ENCODE measurements around the gene SUGCT.

Gene SUGCT

DNA sequence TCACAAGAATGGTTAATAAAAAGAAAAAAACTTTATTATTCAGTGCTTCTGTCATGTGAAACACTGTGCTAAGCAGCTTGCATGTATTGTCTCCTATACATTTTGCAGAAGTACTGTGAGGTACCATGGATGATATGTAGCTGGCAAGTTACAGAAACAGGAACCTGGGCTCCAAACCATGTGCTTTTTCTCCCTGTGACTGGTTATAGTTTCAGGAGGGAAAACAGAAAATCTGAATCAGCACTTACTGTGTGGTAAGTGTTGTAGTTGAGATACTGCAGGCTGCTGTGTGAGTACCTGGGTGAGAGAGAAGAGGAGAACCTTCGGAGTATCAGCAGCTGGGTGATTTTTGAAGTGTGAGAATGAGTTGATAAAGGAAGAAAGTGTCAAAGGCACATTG, 285.0 kb downstream of the SUGCT start:
- DNase-seq = no peak

GRCh38 chr7:40421433-40421832, 286.6 kb downstream of the SUGCT start:
- no peak for DNase-seq

DNA sequence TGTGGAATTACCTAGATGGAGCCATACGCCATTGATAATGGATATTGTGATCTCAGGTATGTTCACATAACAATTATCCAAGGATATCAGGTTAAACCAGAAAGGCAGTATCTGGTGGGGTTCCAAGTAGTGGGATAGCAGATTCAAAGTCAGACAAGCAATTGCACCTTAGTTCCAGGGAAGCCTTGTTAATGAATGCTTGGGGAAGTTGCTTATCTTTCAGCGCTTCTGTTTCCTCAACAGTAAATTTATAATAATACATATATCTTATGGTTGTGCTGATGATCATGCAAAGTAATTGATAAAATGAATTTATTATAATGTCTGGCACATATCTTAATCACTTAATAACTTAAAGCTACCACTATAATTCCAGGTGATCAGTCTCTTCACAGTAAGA, 290.9 kb downstream of the SUGCT start:
- DNase-seq = no peak

- no peak for DNase-seq
Observed at GRCh38 chr7:40428421-40428820, 293.6 kb downstream of the SUGCT start.

- no peak for DNase-seq
Observed at GRCh38 chr7:40429826-40430225, 295.0 kb downstream of the SUGCT start.

DNA sequence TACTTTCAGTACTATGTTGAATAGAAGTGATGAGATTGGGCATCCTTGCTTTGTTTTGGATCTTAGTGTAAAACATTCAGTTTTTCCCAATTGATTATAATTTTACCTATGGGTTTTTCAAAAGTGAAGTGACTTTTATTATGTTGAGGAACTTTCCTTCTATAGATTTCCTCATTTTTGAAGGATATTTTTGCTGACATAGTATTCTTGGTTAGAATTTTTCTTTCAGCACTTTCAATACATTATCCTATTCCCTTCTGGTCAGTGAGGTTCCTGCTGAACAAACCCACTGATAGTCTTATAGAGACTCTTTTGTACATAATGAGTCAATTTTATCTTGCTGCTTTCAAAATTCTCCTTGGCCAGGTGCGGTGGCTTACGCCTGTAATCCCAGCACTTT, 297.2 kb downstream of the SUGCT start:
- DNase-seq = no peak

DNA sequence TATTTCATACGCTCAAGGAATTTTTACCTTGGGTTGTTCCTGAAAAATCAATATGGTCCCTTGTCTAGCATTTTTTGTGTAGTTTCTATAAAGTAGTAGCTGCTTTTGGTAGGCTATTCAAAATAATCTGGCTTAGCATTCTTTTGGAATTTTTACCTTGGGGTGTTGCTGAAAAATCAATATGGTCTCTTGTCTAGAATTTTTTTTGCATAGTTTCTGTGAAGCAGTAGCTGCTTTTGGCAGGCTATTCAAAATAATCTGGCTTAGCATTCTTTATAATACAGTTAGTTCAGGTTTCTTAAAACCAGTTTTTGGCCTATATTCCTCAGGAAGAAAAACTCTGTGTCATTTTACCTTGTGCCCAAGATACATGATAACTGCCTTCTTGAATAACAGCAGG, 301.9 kb downstream of the SUGCT start:
- DNase-seq = no peak

DNA sequence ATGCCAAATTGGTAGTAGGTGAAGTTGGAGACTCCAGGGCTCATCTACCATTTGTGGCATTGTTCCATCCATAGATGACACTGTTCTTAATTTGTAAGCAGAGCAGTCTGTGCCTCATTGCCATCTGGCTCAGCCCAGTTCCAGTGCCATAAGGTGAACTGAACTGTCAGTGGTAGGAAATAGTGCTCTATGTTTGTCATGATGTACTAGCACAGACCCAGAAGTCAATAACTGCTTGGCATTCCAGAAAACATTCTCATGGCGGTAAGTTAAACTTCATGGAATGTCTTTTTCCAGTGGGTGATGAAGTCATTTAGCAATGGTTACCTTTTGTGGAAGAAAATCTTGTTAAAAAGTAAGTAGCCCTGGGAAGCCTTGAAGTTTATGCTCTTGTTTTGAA, 302.7 kb downstream of the SUGCT start:
- DNase-seq = no peak

DNA sequence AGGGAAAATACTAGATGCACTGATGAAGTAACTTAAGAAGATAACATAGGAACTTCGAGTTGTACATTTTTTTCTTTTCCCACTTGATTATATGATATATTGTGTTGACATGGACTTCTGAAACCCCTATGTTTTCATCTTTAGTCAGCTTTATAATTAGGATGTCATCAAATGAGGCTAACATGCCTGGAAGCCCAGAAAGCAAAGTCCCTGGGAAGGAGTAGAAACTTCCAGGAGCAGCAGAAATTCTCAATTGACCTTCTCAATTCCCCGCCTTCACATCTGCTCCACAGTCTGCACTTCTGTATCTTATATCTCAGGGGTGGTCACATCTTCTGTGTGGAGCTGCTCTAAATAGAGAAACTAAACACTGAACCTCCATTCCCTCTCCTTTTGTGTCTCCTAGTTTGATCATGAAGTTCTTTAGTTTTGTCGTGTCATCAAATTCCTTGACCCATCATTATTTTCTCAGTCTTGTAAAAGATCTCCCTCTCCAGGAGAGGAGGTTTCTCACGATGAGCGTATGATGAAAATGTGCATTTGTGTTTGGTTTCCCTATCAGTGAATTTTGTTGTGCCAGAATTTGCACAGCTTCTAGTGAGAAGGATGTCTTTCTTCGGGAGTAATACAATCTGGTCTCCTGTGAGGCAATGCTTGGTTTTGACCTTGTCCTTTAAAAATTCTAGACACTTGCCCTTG, 303.3 kb downstream of the SUGCT start:
- no peak for DNase-seq

GRCh38 chr7:40439686-40440085, 304.9 kb downstream of the SUGCT start:
- no peak for DNase-seq

DNA sequence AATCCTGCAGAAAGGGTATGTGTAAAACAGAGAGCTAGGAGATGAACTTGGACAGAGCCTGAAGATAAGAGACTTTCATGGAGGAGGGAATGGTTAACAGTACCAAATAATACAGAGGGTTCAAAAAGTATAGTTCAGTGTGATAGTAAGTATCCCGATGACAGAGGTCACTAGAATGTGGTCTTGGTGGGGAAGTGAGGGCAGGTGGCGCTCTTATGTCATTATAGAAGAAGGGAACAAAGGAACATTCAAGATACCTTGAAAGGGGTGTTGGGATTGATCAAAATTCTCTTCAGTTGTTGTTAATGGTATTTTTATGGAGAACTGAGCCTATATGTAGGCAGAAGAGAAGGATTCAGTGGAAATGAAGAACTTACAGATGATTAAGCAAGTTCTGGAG, 312.5 kb downstream of the SUGCT start:
- DNase-seq = no peak

DNA sequence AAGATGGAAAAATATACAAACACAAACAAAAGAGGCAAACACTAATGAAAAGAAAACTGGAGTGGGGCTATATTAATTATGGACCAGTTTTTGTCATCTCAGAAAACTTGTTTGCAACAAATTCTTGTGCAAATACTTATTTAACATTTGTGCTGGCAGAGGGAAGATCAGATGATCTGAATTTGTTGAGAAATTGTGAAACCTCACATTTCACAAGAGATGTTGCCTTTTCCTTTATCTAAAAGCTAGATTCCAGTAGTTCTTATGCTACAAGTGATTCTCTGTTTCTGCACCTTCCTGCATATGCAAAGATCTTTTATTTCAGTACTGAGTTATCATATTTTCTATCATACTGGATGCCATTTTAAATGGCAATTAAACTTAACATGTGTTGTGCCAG, 320.7 kb downstream of the SUGCT start:
- DNase-seq = no peak

GRCh38 chr7:40457776-40458480, 323.1 kb downstream of the SUGCT start:
- DNase-seq = no peak

GRCh38 chr7:40463446-40463845, 328.6 kb downstream of the SUGCT start:
- DNase-seq = no peak

DNA sequence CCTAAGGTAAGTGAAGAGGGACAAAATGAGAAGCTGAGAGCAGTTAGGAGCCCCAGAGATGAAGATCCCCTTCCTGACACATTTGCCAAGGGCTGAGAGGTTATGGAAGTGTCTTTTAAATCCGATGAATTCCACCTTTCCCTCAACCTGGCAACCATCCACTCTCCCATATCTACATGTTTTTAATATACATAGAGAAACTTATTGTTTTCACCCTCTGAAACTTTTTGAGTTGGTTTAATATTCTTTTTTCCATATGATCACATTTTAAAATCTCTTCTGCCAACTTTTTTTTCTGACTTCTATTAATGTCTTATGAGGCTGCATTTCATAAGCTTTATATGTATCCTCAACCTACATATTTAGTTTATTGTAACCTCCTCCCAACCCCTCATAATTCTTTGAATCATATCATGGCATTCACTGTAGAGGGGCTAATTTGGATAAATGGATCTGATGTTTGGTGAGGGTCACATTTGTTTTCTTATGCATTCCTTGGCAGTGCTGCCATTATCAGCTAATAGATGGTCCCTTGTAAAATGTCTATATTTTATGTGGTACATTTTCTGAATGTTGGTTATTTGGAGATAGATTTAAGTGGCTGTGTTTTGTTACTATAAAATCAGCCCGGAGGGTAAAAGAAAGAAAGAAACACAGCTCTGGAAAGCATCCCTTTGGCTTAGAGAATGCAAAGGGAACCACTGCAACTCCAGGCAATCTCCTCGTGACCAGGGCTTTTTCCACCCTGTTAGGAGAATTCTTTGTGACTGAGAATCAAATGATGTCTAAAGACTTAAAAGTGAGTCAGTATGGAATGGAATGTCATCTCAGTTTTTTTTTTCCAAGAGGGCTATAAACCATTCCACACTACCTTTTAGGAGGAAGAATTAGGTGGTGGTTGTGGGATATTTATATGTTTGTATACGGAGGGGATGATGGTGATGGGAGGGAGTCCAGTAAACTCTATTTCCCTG, 334.4 kb downstream of the SUGCT start:
- DNase-seq = no peak

DNA sequence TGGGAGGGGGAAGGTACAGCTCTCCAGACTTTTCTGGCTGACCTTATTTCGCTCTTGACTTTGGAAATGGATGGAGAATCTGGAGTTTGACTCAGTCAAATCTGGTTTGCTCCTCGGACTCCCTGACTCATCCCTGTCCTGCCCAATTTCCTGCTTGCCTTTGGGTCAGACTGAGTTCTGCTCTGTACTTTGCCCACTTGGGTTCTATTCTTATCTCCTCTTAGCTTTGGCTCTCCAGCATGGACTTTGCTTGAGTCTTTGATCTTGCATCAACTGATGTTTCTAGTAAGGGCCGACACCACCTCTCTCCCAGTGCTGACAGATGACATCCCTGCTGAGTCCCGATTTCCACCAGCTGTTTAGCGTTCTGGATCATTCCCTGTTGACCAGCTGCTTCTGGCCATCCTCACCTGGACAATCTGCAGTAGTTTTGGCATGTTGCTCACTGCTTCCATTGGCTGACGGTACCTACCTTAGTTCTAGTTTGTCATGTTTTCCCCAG, 335.3 kb downstream of the SUGCT start:
- DNase-seq = no peak

- no peak for DNase-seq
Observed at GRCh38 chr7:40470817-40471216, 336.0 kb downstream of the SUGCT start.

GRCh38 chr7:40471891-40472290, 337.1 kb downstream of the SUGCT start:
- DNase-seq = no peak

DNA sequence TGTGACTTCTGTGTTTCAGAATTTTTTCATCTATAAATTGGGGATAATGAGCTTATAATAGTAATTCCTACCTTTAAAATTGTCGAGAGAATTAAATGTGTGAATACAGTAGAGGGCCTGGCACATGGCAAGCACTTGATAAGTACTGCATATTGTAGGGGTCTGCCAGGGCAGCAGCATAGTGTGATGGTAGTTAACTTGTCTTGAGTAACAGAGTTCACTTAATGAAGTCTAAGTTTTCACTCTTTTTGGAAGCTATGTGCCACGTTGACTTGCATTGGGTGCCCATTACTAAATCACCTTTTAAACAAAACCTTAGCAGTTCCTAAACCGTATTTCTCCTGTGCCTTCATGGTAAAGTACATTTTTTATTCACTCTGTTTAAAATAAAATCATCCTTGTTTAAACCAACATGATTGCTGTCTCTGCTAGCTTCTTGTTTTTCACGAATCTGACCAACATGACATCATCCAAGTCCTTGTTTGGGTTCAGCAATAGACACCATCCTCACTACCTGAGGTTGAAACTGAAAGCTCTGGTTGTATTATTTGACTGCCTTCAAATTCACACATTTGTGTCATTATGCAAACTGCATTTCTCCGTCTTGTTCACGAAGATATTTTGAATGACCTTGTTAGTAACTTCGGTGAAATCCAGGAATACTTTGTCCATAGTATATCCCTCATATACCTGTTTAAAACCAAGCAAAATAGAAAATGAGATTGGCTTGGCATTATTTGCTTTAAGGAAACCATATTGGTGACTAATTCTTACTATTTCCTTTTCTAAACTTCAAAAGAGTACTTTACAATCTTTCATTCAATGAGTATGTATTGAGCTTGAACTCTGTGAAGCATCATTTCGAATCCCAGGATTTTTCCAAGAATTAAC, 340.2 kb downstream of the SUGCT start:
- no peak for DNase-seq

- no peak for DNase-seq
Observed at GRCh38 chr7:40475681-40475982, 340.8 kb downstream of the SUGCT start.

- DNase-seq = no peak
Observed at GRCh38 chr7:40477094-40477493, 342.3 kb downstream of the SUGCT start.

DNA sequence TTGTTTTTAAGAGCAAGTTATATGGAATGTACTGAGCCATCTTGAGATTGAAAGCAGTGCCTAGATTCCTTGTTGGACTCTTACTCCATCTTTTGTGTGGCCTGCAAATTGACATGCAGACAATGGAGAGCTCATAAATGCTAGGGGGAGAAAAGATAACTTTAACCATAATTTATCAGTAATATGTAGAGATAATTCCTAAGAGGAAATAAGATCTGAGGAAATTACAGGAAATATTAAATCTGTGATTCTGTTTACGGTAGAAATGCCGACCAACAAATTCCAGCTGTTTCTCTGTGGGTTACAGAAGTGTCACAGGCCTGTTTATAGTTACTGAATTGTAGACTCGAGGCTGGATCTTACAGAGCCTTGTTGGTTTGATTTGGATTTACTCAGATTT, 348.0 kb downstream of the SUGCT start:
- DNase-seq = no peak

GRCh38 chr7:40483630-40484029, 348.8 kb downstream of the SUGCT start:
- DNase-seq = no peak

Measured in NCI-H510A treated with DMSO at 0.1 percent for 48 hours (cell line).